ENCODE data around the gene LMBR1.

LMBR1 gene

DNA sequence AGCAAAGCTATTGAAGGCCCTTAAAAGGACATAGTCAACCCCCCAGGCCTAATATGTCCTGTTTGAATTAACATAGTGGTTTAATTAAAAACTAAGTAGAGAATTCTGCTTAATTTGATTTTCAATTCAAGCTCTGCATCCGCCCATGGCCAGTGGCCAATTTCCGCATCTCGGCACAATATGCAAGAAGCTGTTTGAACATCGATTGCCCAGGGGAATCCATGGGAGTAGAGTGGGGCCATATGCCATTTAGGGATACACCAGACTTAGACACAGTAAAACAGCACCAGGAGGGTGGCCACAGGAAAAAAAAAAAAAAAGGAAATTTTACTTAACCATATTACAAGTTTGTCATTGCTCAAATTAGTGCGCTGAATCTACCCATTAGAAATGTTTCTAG is 100.4 kb downstream of the LMBR1 start:
- no peak for TF ChIP-seq CEBPB (IDR thresholded peaks at IDR 0.05)
- TF ChIP-seq RAD21 (IDR thresholded peaks at IDR 0.05; ENCODE audit: low read depth) = no peak
- no peak for TF ChIP-seq TEAD4 (IDR thresholded peaks at IDR 0.05)
- no peak for TF ChIP-seq TAF1 (IDR thresholded peaks at IDR 0.05; ENCODE audit: low read depth)
- TF ChIP-seq FOXM1 (IDR thresholded peaks at IDR 0.05; ENCODE audit: borderline replicate concordance, low read depth) = no peak
- TF ChIP-seq REST (IDR thresholded peaks at IDR 0.05; ENCODE audit: low read depth) = no peak
- TF ChIP-seq YY1 (IDR thresholded peaks at IDR 0.05; ENCODE audit: low read depth) = no peak
- TF ChIP-seq, protein P1, sequence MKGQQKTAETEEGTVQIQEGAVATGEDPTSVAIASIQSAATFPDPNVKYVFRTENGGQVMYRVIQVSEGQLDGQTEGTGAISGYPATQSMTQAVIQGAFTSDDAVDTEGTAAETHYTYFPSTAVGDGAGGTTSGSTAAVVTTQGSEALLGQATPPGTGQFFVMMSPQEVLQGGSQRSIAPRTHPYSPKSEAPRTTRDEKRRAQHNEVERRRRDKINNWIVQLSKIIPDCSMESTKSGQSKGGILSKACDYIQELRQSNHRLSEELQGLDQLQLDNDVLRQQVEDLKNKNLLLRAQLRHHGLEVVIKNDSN (IDR thresholded peaks at IDR 0.05) = no peak
- no peak for TF ChIP-seq CREB1 (IDR thresholded peaks at IDR 0.05; ENCODE audit: low read depth)
- TF ChIP-seq NFIC (IDR thresholded peaks at IDR 0.05) = no peak
- no peak for TF ChIP-seq EP300 (IDR thresholded peaks at IDR 0.05; ENCODE audit: borderline replicate concordance)
- no peak for TF ChIP-seq EGR1 (IDR thresholded peaks at IDR 0.05)
- no peak for TF ChIP-seq ZBTB7A (IDR thresholded peaks at IDR 0.05; ENCODE audit: low read depth)
- TF ChIP-seq MAX (IDR thresholded peaks at IDR 0.05) = no peak
- no peak for TF ChIP-seq TCF12 (IDR thresholded peaks at IDR 0.05; ENCODE audit: low read depth)

DNA sequence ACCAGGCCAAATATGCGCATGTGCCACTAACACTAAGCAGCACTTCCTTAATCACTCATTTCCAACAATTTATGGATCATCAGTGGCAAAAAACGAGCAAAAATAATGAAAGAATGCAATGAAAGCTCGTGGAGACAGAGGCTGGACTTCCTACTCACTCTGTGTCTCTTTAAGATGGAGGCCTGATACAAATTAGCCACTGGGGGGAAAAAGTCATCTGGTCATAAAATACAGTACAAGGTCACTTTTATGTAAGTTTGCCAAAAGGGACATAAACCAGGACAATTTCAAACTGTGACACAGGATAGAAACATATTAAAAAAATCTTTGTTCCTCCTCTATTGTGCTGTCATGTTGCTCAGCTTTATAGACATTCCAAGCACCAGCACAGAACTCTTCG is 101.7 kb downstream of the LMBR1 start:
- TF ChIP-seq, protein P1 (IDR thresholded peaks at IDR 0.05) = no peak
- no peak for TF ChIP-seq EP300 (IDR thresholded peaks at IDR 0.05; ENCODE audit: borderline replicate concordance)

GRCh38 chr7:156790264-156790663 is 102.7 kb downstream of the LMBR1 start:
- no peak for TF ChIP-seq REST (IDR thresholded peaks at IDR 0.05; ENCODE audit: low read depth)
- TF ChIP-seq NFIC (IDR thresholded peaks at IDR 0.05) = no peak
- no peak for TF ChIP-seq ZBTB7A (IDR thresholded peaks at IDR 0.05; ENCODE audit: low read depth)
- TF ChIP-seq TCF12 (IDR thresholded peaks at IDR 0.05; ENCODE audit: low read depth) = no peak
- no peak for TF ChIP-seq EGR1 (IDR thresholded peaks at IDR 0.05)
- no peak for TF ChIP-seq CEBPB (IDR thresholded peaks at IDR 0.05)
- no peak for TF ChIP-seq MAX (IDR thresholded peaks at IDR 0.05)
- TF ChIP-seq CREB1 (IDR thresholded peaks at IDR 0.05; ENCODE audit: low read depth) = no peak
- TF ChIP-seq TAF1 (IDR thresholded peaks at IDR 0.05; ENCODE audit: low read depth) = no peak

- TF ChIP-seq EP300 (IDR thresholded peaks at IDR 0.05; ENCODE audit: borderline replicate concordance) = no peak
- TF ChIP-seq ZBTB7A (IDR thresholded peaks at IDR 0.05; ENCODE audit: low read depth) = no peak
- TF ChIP-seq TAF1 (IDR thresholded peaks at IDR 0.05; ENCODE audit: low read depth) = no peak
- no peak for TF ChIP-seq NFIC (IDR thresholded peaks at IDR 0.05)
- TF ChIP-seq YY1 (IDR thresholded peaks at IDR 0.05; ENCODE audit: low read depth) = no peak
- TF ChIP-seq TEAD4 (IDR thresholded peaks at IDR 0.05) = no peak
Observed at GRCh38 chr7:156785998-156786543, 106.9 kb downstream of the LMBR1 start.

- TF ChIP-seq EGR1 (IDR thresholded peaks at IDR 0.05) (no peak), TEAD4 (IDR thresholded peaks at IDR 0.05) (no peak), MAX (IDR thresholded peaks at IDR 0.05) (no peak), ZBTB7A (IDR thresholded peaks at IDR 0.05; ENCODE audit: low read depth) (no peak), FOXM1 (IDR thresholded peaks at IDR 0.05; ENCODE audit: borderline replicate concordance, low read depth) (no peak), EP300 (IDR thresholded peaks at IDR 0.05; ENCODE audit: borderline replicate concordance) (no peak), TCF12 (IDR thresholded peaks at IDR 0.05; ENCODE audit: low read depth) (no peak), CREB1 (IDR thresholded peaks at IDR 0.05; ENCODE audit: low read depth) (no peak), RAD21 (IDR thresholded peaks at IDR 0.05; ENCODE audit: low read depth) (no peak), CEBPB (IDR thresholded peaks at IDR 0.05) (no peak)
- TF ChIP-seq, protein P1 (IDR thresholded peaks at IDR 0.05) = no peak
Observed at GRCh38 chr7:156783864-156784263, 109.1 kb downstream of the LMBR1 start.

- TF ChIP-seq REST (IDR thresholded peaks at IDR 0.05; ENCODE audit: low read depth) (no peak), CREB1 (IDR thresholded peaks at IDR 0.05; ENCODE audit: low read depth) (no peak), NFIC (IDR thresholded peaks at IDR 0.05) (no peak), TAF1 (IDR thresholded peaks at IDR 0.05; ENCODE audit: low read depth) (no peak), RAD21 (IDR thresholded peaks at IDR 0.05; ENCODE audit: low read depth) (no peak), CEBPB (IDR thresholded peaks at IDR 0.05) (no peak), EGR1 (IDR thresholded peaks at IDR 0.05) (no peak), MAX (IDR thresholded peaks at IDR 0.05) (no peak), EP300 (IDR thresholded peaks at IDR 0.05; ENCODE audit: borderline replicate concordance) (no peak), YY1 (IDR thresholded peaks at IDR 0.05; ENCODE audit: low read depth) (no peak), TCF12 (IDR thresholded peaks at IDR 0.05; ENCODE audit: low read depth) (no peak), TEAD4 (IDR thresholded peaks at IDR 0.05) (no peak), ZBTB7A (IDR thresholded peaks at IDR 0.05; ENCODE audit: low read depth) (no peak), FOXM1 (IDR thresholded peaks at IDR 0.05; ENCODE audit: borderline replicate concordance, low read depth) (no peak)
- TF ChIP-seq, protein P1 (IDR thresholded peaks at IDR 0.05) = no peak
Observed at GRCh38 chr7:156781972-156782371, 111.0 kb downstream of the LMBR1 start.
